GM12891 (cell line): ENCODE results near the gene ARSB.
"Not testable (repeated sequence)": the region's sequence is repeated elsewhere in the genome, so short reads cannot be mapped to it uniquely, and the experiment has no call there.

Experiments
- PAX5 ChIP-seq: IDR thresholded peaks from 2 replicates; pipeline ENCODE4 v1.6.1; 2011; ENCODE audit warnings: low read length, moderate library complexity, mild to moderate bottlenecking; ENCODE audit not compliant: insufficient read depth, severe bottlenecking
- POLR2A ChIP-seq: IDR thresholded peaks from 2 replicates; pipeline ENCODE4 v1.6.1; 2011; ENCODE audit warnings: low read depth, low read length, control low read depth
- POLR2AphosphoS5 ChIP-seq: IDR thresholded peaks from 2 replicates; pipeline ENCODE4 v1.6.1; 2011; ENCODE audit warnings: low read depth, low read length, control low read depth
- POU2F2 ChIP-seq: IDR thresholded peaks from 2 replicates; pipeline ENCODE4 v1.6.1; 2011; ENCODE audit warnings: low read depth, mild to moderate bottlenecking, control low read depth, low read length, moderate library complexity
- SPI1 ChIP-seq: IDR thresholded peaks from 2 replicates; pipeline ENCODE4 v1.6.1; 2011; ENCODE audit warnings: low read depth, low read length, control low read depth
- TAF1 ChIP-seq: IDR thresholded peaks from 2 replicates; pipeline ENCODE4 v1.6.1; 2011; ENCODE audit warnings: low read depth, low read length, control low read depth

GRCh38 chr5:78866076-78866475, 119.0 kb downstream of the ARSB start:
- TF ChIP-seq POLR2A, POLR2AphosphoS5, TAF1, SPI1, POU2F2, PAX5: not testable (repeated sequence)
